Stimulated activated memory B cell treated with anti-CD40 and anti-IgM and Interleukin-4, amounts not matched to agents 10 μg/mL and 1 μg/mL and 100 μg/mL, for 72 hours (primary cell): Measurements from ENCODE around the gene RPL35.

Source experiments
- ATAC-seq: fragments of 150-1000 bp; cut with Tn5 transposase; 2 replicates; pipeline ENCODE4 v1.10.0; 2021
- H3K27ac Mint-ChIP-seq: one replicate; pipeline ENCODE4 v1.8.0; 2022; ENCODE audit warnings: mild to moderate bottlenecking, mixed read lengths
- H3K27me3 Mint-ChIP-seq: one replicate; pipeline ENCODE4 v1.8.0; 2022; ENCODE audit warnings: mixed read lengths
- H3K36me3 Mint-ChIP-seq: one replicate; pipeline ENCODE4 v1.8.0; 2022; ENCODE audit warnings: mixed read lengths
- H3K4me1 Mint-ChIP-seq: one replicate; pipeline ENCODE4 v1.8.0; 2022; ENCODE audit warnings: mixed read lengths
- H3K4me3 Mint-ChIP-seq: one replicate; pipeline ENCODE4 v1.8.0; 2022; ENCODE audit warnings: mild to moderate bottlenecking, moderate library complexity, mixed read lengths
- H3K9me3 Mint-ChIP-seq: one replicate; pipeline ENCODE4 v1.8.0; 2022; ENCODE audit warnings: mixed read lengths

RPL35 gene

DNA sequence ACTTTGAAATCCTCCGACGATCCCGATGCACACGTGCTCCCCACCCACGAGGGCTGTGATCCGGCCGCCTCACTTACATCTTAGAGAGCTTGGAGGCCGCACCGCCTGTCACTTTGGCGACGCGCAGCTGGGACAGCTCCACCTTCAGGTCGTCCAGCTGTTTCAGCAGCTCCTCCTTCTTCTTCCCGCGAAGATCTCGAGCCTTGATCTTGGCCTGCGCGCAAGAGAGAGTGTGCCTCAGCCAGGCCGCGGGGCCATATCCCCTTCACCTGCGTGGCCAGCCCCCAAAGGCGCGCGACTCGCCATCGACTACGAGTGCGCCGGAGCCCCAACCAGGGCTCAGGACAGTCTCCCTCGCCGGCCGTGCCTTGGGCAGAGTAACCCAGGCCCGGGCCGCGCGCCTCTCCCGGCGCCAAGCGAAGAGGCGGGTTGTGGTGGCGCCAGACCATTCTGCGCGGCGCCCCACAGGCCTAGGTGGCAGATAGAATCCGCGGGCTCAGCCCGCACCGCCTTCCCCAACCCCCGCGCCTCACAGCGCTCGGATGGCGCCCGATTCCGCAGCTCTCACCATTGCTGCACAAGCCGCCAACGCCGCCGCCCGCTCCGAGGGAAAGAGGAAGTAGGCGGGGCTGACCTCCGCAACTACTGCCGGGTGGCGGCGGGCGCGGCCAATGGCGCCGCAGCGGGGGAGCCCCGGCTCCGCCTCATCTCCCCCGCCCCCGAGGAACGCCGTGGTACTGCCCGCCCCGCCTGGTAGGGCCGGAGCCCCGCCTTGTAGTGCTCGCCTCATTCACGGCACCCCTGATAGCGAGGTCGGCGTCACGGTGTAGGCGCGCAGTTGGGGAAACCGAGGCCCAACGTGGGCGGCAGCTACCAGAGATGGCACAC is at the start of gene RPL35, which contains the start of gene ARPC5L:
RPL35 (minus strand) TSS at position 616 of the 888 bp plus-strand sequence; CDS start at position 571, 45 bp downstream.
ARPC5L (plus strand) TSS at position 789 of the 888 bp plus-strand sequence. CDS start 7,161 bp downstream, outside the sequence.
- peak within 1 kb of the TSS; percentile 86 for H3K4me3 Mint-ChIP-seq
- no peaks in the 10 kb centered on the region for H3K9me3 Mint-ChIP-seq
- peak; percentile 99 for ATAC-seq
- H3K27ac Mint-ChIP-seq: peak within 1 kb of the TSS; percentile 83
- peaks cover 43% of the 10 kb centered on the region for H3K36me3 Mint-ChIP-seq
- no peaks in the 10 kb centered on the region for H3K27me3 Mint-ChIP-seq
- H3K4me1 Mint-ChIP-seq: peaks cover 52% of the 10 kb centered on the region

GRCh38 chr9:124908098-124908497 is 46.3 kb upstream of the RPL35 start:
- Mint-ChIP-seq H3K36me3 (peaks cover 42% of the 10 kb centered on the region), H3K4me3 (no peak overlapping the region), H3K4me1 (no peaks in the 10 kb centered on the region), H3K27me3 (no peaks in the 10 kb centered on the region), H3K9me3 (no peaks in the 10 kb centered on the region), H3K27ac (no peak overlapping the region)
- ATAC-seq: no peak

- H3K4me1 Mint-ChIP-seq: no peaks in the 10 kb centered on the region
- H3K27ac Mint-ChIP-seq: no peak overlapping the region
- no peaks in the 10 kb centered on the region for H3K27me3 Mint-ChIP-seq
- H3K9me3 Mint-ChIP-seq: no peaks in the 10 kb centered on the region
- ATAC-seq: no peak
- no peak overlapping the region for H3K4me3 Mint-ChIP-seq
- peaks cover 35% of the 10 kb centered on the region for H3K36me3 Mint-ChIP-seq
These were observed 45.2 kb upstream of the RPL35 start for GRCh38 chr9:124906966-124907365.

DNA sequence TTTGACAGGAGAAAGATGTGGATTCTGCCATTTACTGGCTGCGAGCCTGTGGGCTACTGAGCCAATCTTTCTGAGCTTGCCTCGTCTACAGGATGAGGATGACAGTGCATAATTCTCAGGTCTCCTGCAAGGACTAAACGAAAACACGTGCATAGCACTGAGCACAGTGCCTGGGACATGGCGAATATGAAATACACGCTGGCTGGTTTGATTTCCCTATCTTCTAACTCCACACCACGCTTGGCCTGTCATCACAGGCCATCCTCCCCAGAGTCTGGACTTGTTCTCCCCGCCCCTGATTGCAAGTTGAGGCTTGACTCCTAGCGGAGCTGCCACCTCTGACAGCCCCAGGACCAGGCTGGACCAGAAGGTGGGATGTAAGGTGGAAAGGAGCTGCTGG is 38.1 kb upstream of the RPL35 start:
- no peak overlapping the region for H3K27ac Mint-ChIP-seq
- no peak for ATAC-seq
- H3K36me3 Mint-ChIP-seq: peaks cover 39% of the 10 kb centered on the region

GRCh38 chr9:124897570-124898460 is 36.1 kb upstream of the RPL35 start:
- Mint-ChIP-seq H3K9me3 (no peaks in the 10 kb centered on the region), H3K27me3 (no peaks in the 10 kb centered on the region), H3K4me1 (peaks cover 13% of the 10 kb centered on the region), H3K27ac (no peak overlapping the region), H3K36me3 (peaks cover 50% of the 10 kb centered on the region), H3K4me3 (no peak overlapping the region)
- ATAC-seq: no peak

More for the DNA sequence above, 38.1 kb upstream of the RPL35 start:
- Mint-ChIP-seq H3K4me1 (peaks cover 8% of the 10 kb centered on the region), H3K27me3 (no peaks in the 10 kb centered on the region), H3K9me3 (no peaks in the 10 kb centered on the region), H3K4me3 (no peak overlapping the region)

GRCh38 chr9:124894741-124895170 is 33.0 kb upstream of the RPL35 start:
- Mint-ChIP-seq H3K27me3 (no peaks in the 10 kb centered on the region), H3K9me3 (no peaks in the 10 kb centered on the region), H3K27ac (peak overlapping the region; percentile 9), H3K4me3 (no peak overlapping the region), H3K4me1 (peaks cover 13% of the 10 kb centered on the region), H3K36me3 (peaks cover 66% of the 10 kb centered on the region)
- ATAC-seq: peak; percentile 48

GRCh38 chr9:124894035-124894740 is 32.4 kb upstream of the RPL35 start:
- Mint-ChIP-seq H3K4me1 (peaks cover 13% of the 10 kb centered on the region), H3K4me3 (no peak overlapping the region), H3K9me3 (no peaks in the 10 kb centered on the region), H3K27ac (peak overlapping the region; percentile 9), H3K27me3 (no peaks in the 10 kb centered on the region), H3K36me3 (peaks cover 71% of the 10 kb centered on the region)
- no peak for ATAC-seq

DNA sequence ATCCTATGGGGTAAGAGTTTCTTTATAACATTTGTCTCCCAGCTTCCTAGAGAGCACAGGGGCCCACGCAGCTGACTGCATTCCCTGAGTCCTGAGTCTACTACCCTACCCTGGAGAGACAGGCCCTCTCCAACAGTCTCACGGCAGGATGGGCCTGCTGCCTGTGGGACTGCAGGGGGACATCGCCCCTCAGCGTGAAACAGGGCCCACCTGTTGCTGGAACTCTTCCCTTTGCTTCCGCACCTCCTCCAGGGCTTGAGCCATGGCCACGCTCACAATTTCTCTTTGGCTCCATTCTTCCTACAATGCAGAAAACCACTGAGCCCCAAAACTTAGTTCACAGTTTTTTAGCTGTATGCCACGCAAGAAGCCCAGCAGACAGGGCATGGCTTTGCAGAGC is 28.4 kb upstream of the RPL35 start:
- no peaks in the 10 kb centered on the region for H3K27me3 Mint-ChIP-seq
- no peaks in the 10 kb centered on the region for H3K9me3 Mint-ChIP-seq
- H3K36me3 Mint-ChIP-seq: peaks cover 81% of the 10 kb centered on the region
- ATAC-seq: no peak
- no peak overlapping the region for H3K4me3 Mint-ChIP-seq
- H3K4me1 Mint-ChIP-seq: peaks cover 20% of the 10 kb centered on the region
- no peak overlapping the region for H3K27ac Mint-ChIP-seq

DNA sequence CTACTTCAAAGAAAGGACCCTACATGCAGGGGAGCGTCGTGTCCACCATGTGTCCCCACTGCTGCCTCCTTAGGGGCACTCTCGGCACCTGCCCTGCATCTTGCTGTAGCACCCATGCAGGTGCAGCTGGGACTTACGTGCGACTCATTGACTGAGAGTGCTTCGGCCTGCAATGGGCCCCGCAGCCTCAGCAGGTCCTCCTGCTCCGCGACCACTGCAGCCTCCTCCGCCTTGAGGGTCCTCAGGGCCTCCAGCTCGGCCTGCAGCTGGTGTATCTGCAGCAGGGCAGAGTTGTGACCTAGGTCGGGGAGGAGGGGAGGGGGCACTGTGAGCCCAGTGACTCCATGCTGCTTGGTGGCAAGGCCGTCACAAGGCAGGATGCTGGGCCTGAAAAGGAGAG is 27.2 kb upstream of the RPL35 start:
- no peaks in the 10 kb centered on the region for H3K27me3 Mint-ChIP-seq
- H3K27ac Mint-ChIP-seq: no peak overlapping the region
- peaks cover 12% of the 10 kb centered on the region for H3K4me1 Mint-ChIP-seq
- H3K36me3 Mint-ChIP-seq: peaks cover 76% of the 10 kb centered on the region
- H3K9me3 Mint-ChIP-seq: no peaks in the 10 kb centered on the region
- ATAC-seq: no peak
- no peak overlapping the region for H3K4me3 Mint-ChIP-seq

- H3K4me1 Mint-ChIP-seq: peaks cover 12% of the 10 kb centered on the region
- H3K36me3 Mint-ChIP-seq: peaks cover 67% of the 10 kb centered on the region
- ATAC-seq: no peak
- no peak overlapping the region for H3K27ac Mint-ChIP-seq
- H3K27me3 Mint-ChIP-seq: no peaks in the 10 kb centered on the region
- no peaks in the 10 kb centered on the region for H3K9me3 Mint-ChIP-seq
- no peak overlapping the region for H3K4me3 Mint-ChIP-seq
These were observed 26.1 kb upstream of the RPL35 start for GRCh38 chr9:124887832-124888231.

DNA sequence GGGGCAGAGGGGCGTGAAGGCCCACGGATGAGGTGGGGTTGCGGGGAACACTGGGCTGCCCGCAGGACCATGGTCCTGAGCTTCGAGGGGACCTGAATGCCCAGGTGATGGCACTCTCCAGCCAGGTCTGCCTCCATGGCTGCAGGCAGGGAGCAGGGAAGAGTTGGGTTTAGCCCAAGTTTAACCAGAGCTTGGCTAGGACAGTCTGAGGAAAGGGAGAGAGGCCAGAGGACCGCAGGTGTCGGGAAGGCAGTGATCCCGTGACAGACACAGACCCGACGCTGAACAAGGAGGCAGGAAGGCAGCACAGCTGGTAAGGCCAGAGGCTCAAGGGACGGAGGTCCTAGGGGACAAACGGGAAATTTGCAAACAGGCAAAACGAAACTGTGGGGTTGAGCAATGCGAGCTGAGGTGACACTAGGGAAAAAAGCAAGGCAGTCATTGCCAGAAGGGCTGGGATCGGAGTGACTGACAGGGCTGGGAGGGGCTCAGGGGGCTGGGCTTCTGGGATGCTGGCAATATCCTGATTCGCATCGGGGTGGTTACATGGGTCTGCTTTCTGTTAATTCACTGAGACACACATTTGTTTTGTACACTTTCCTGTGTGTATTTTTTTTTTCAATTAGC is 25.2 kb upstream of the RPL35 start:
- H3K27ac Mint-ChIP-seq: peak overlapping the region; percentile 17
- no peak overlapping the region for H3K4me3 Mint-ChIP-seq
- H3K4me1 Mint-ChIP-seq: peaks cover 13% of the 10 kb centered on the region
- no peaks in the 10 kb centered on the region for H3K27me3 Mint-ChIP-seq
- H3K9me3 Mint-ChIP-seq: no peaks in the 10 kb centered on the region
- peaks cover 62% of the 10 kb centered on the region for H3K36me3 Mint-ChIP-seq
- peak; percentile 36 for ATAC-seq

DNA sequence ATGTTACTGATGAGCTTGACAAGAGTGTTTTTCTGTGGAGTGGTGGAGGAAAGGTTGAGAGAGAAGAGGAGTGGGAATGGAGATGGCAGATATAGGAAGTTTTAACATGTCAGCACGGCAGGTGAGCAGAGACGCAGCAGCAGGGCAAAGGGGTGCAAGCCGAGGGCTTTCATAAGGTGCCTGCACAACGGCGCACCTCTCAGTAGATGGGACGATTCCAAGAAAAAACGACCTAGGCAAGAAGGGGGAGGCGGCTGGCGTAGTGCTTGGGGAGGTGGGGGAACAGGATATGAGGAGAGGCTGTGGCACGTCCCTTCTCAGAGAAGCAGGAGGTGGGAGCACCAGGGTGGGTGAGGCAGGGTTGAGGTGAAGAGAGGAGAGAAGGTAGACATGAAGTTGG is 24.7 kb upstream of the RPL35 start:
- no peaks in the 10 kb centered on the region for H3K27me3 Mint-ChIP-seq
- H3K36me3 Mint-ChIP-seq: peaks cover 66% of the 10 kb centered on the region
- peak overlapping the region; percentile 17 for H3K27ac Mint-ChIP-seq
- no peak for ATAC-seq
- peaks cover 18% of the 10 kb centered on the region for H3K4me1 Mint-ChIP-seq
- H3K9me3 Mint-ChIP-seq: no peaks in the 10 kb centered on the region
- no peak overlapping the region for H3K4me3 Mint-ChIP-seq

DNA sequence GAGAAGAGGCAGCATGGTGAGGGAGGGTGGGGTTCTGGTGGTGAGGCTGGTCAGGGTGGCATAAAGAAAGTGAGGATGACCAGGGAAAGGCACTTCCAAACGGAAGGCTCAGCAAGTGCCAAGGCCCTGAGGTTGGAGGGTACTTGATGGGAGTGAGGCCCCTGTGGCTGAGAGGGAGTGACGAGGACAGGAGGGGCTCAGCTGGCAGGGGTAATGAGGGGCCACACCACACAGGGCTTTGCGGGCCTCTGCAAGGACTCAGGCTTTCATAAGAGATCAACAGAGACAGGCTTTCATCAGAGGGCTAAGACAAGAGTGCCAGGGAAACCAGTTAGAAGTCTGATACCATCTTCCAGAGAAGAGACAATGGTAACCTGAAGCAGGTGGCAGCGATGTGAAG is 23.8 kb upstream of the RPL35 start:
- Mint-ChIP-seq H3K27ac (peak overlapping the region; percentile 17), H3K4me1 (peaks cover 19% of the 10 kb centered on the region), H3K27me3 (no peaks in the 10 kb centered on the region), H3K36me3 (peaks cover 61% of the 10 kb centered on the region), H3K4me3 (no peak overlapping the region), H3K9me3 (no peaks in the 10 kb centered on the region)
- ATAC-seq: no peak

GRCh38 chr9:124884376-124884775 is 22.6 kb upstream of the RPL35 start:
- no peak for ATAC-seq
- Mint-ChIP-seq H3K4me3 (no peak overlapping the region), H3K9me3 (no peaks in the 10 kb centered on the region), H3K27ac (no peak overlapping the region), H3K4me1 (peaks cover 28% of the 10 kb centered on the region), H3K27me3 (no peaks in the 10 kb centered on the region), H3K36me3 (peaks cover 51% of the 10 kb centered on the region)
